Measurements from ENCODE around the gene MYORG. TPM values are rescaled to one million over a fixed set of nuclear protein-coding genes. Genes with fewer than 3 reads are reported as not detected.

The MYORG gene
- total and polyA plus RNA-seq, 10 of the 15 experiments (the other 5 are each of a cell fraction or from before 2014, with no cell fraction given) = 0.05 to 0.36 (median 0.10) TPM; not detected in 1

DNA sequence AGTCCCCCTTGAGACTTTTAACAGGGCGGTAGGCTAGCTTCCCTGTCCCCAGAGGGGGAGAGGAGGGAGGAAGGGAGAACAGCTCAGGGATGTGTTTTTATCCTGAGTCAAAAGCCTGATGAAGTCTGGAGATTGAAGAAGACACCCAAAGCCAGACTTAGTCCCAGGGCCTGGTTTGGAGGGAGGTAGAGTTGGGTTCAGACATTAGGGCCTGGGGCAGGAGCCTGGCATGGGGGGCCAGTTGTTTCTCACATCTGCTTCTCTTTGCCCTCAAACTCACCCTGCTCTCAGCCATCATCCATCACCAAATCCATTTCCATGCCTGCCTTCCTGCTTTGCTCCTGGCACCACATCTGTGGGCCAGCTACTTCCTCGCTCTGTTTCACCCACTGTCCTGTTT lies 2.9 kb downstream of the MYORG start:
- in situ Hi-C loops (cut with MboI) = no loop called here
- no peak overlapping the region for H3K9ac ChIP-seq (ENCODE audit: control insufficient read depth, insufficient read depth, low read length)
- H4K20me1 ChIP-seq (ENCODE audit: control insufficient read depth, insufficient read depth) = no peaks in the 10 kb centered on the region
- no peak overlapping the region for H3K27ac ChIP-seq (ENCODE audit: control insufficient read depth, insufficient read depth)
- no TSS peak for BruUV-seq (replicated peaks)
- DNase-seq (ENCODE audit: low read depth, low spot score) (no peak), ATAC-seq (no peak), FAIRE-seq (no peak)
- CTCF ChIA-PET = interaction anchor here (7.9 kb wide), 1 partner anchor 40 kb away, joined by 134 read pairs; no protein-coding TSS in a partner anchor
- RAD21 ChIA-PET (ENCODE audit: unreplicated experiment) = no interaction called here
- no peak overlapping the region for H2AFZ ChIP-seq (ENCODE audit: control insufficient read depth, low read depth, low read length)
- intact Hi-C loops (cut with micrococcal nuclease; ENCODE audit: unreplicated experiment) = no loop called here
- no peaks in the 10 kb centered on the region for H3K79me2 ChIP-seq (ENCODE audit: control insufficient read depth, insufficient read depth, low read length)
- H3K36me3 ChIP-seq (ENCODE audit: control insufficient read depth in 2 of 2, insufficient read depth in 2 of 2, low read length in 1 of 2) = no peaks in the 10 kb centered on the region
- POLR2A ChIA-PET = no interaction called here
- WGBS (ENCODE audit: insufficient coverage, insufficient replicate concordance, low lambda C conversion rate, missing lambda C conversion rate) = 38% methylated on average over 2 of the region's 2 CpGs
- no peak for TF ChIP-seq CBX3 (IDR thresholded peaks at IDR 0.05; ENCODE audit: borderline replicate concordance, low read depth)
- no peak for TF ChIP-seq RUNX3 (IDR thresholded peaks at IDR 0.05; ENCODE audit: low read length)
- no peak for TF ChIP-seq MTA3 (IDR thresholded peaks at IDR 0.05; ENCODE audit: borderline replicate concordance, low read length)
- TF ChIP-seq RAD21 (IDR thresholded peaks at IDR 0.05; ENCODE audit: insufficient read depth, low read depth, low read length) = no peak
- no peak for TF ChIP-seq EGR1 (IDR thresholded peaks at IDR 0.05; ENCODE audit: borderline replicate concordance in 1 of 2, low read depth in 2 of 2, low read length in 2 of 2)
- TF ChIP-seq TCF3 (IDR thresholded peaks at IDR 0.05; ENCODE audit: borderline replicate concordance, insufficient read depth, low read depth, low read length) = no peak
- no peak for TF ChIP-seq NRF1 (conservative IDR thresholded peaks at IDR 0.05; ENCODE audit: low read depth, low read length)
- peaks cover 6% of the 10 kb centered on the region for H3K4me1 ChIP-seq (ENCODE audit: control insufficient read depth, insufficient read depth, low read length)
- H3K4me3 ChIP-seq = no peak overlapping the region
- H3K9me3 ChIP-seq (replicated peaks; ENCODE audit: control insufficient read depth, insufficient read depth, low read length) = no peaks in the 10 kb centered on the region; the same call in 2 of the 3 replicates
- H3K4me2 ChIP-seq (ENCODE audit: control insufficient read depth, insufficient read depth) = no peak overlapping the region
- H3K27me3 ChIP-seq (replicated peaks in 1 of 2; ENCODE audit: control insufficient read depth in 2 of 2, insufficient read depth in 2 of 2, low read length in 1 of 2) = no peaks in the 10 kb centered on the region
- SMC1A ChIA-PET (ENCODE audit: uncharacterized antibody, unreplicated experiment) = interaction anchor here (0.9 to 8.7 kb wide), 2 partner anchors 41 to 71 kb away, joined by 3 to 73 read pairs; no protein-coding TSS in a partner anchor

DNA sequence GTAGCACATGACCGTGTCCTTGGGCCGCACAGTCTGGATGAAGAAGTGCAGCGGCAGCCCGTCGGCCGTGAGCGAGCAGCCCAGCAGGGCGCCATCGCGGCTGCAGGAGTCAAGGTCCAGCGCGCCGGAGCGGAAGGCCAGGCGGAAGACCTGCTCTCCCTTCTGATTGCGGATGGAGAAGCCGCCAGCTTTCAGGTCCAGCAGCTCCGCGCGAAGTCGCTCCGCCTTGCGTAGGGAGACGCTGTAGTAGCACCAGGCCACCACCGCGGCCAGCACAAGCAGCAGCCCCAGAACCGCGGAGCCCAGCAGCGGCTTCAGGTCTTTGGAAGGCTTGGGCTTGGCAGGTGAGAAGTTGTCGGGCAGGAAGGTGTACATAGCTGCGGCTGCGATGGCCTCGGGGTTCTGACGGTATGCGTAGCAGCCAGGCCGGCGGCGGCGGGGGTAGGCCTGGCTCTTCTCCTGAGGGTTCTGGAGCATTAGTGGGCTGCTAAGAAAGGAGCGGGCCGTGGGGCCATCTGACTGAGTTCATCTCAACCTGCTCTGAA lies 4.2 kb downstream of the MYORG start:
- DNase-seq (ENCODE audit: low read depth, low spot score) (no peak), ATAC-seq (no peak), FAIRE-seq (no peak)
- POLR2A ChIA-PET = no interaction called here
- intact Hi-C loops (cut with micrococcal nuclease; ENCODE audit: unreplicated experiment) (no loop called here), in situ Hi-C loops (cut with MboI) (no loop called here)
- no peak overlapping the region for H2AFZ ChIP-seq (ENCODE audit: control insufficient read depth, low read depth, low read length)
- peaks cover 2% of the 10 kb centered on the region; the same call in 1 of the 3 replicates for H3K9me3 ChIP-seq (replicated peaks; ENCODE audit: control insufficient read depth, insufficient read depth, low read length)
- SMC1A ChIA-PET (ENCODE audit: uncharacterized antibody, unreplicated experiment) = interaction anchor here (8.7 kb wide), 1 partner anchor 40 kb away, joined by 73 read pairs; no protein-coding TSS in a partner anchor
- H3K79me2 ChIP-seq (ENCODE audit: control insufficient read depth, insufficient read depth, low read length) = no peaks in the 10 kb centered on the region
- CTCF ChIA-PET = interaction anchor here (0.6 to 1.3 kb wide), 3 partner anchors 31 to 231 kb away, joined by 3 to 4 read pairs (median 3); no protein-coding TSS in a partner anchor
- no peaks in the 10 kb centered on the region for H3K27me3 ChIP-seq (replicated peaks in 1 of 2; ENCODE audit: control insufficient read depth in 2 of 2, insufficient read depth in 2 of 2, low read length in 1 of 2)
- RAD21 ChIA-PET (ENCODE audit: unreplicated experiment) = no interaction called here
- H3K36me3 ChIP-seq (ENCODE audit: control insufficient read depth in 2 of 2, insufficient read depth in 2 of 2, low read length in 1 of 2) = no peaks in the 10 kb centered on the region
- no peak overlapping the region for H3K27ac ChIP-seq (ENCODE audit: control insufficient read depth, insufficient read depth)
- H4K20me1 ChIP-seq (ENCODE audit: control insufficient read depth, insufficient read depth) = no peaks in the 10 kb centered on the region
- WGBS (ENCODE audit: insufficient coverage, insufficient replicate concordance, low lambda C conversion rate, missing lambda C conversion rate) = 94% methylated on average over 41 of the region's 41 CpGs
- H3K4me1 ChIP-seq (ENCODE audit: control insufficient read depth, insufficient read depth, low read length) = peaks cover 6% of the 10 kb centered on the region
- no peak overlapping the region for H3K4me3 ChIP-seq
- BruUV-seq (replicated peaks) = no TSS peak
- no peak overlapping the region for H3K9ac ChIP-seq (ENCODE audit: control insufficient read depth, insufficient read depth, low read length)
- H3K4me2 ChIP-seq (ENCODE audit: control insufficient read depth, insufficient read depth) = no peak overlapping the region
- no peak for TF ChIP-seq ELK1 (IDR thresholded peaks at IDR 0.05; ENCODE audit: low read depth, low read length)
- TF ChIP-seq ASH2L (IDR thresholded peaks at IDR 0.05; ENCODE audit: borderline replicate concordance, low read depth) = no peak
- TF ChIP-seq KDM1A (IDR thresholded peaks at IDR 0.05; ENCODE audit: borderline replicate concordance) = no peak
- TF ChIP-seq, protein P1, sequence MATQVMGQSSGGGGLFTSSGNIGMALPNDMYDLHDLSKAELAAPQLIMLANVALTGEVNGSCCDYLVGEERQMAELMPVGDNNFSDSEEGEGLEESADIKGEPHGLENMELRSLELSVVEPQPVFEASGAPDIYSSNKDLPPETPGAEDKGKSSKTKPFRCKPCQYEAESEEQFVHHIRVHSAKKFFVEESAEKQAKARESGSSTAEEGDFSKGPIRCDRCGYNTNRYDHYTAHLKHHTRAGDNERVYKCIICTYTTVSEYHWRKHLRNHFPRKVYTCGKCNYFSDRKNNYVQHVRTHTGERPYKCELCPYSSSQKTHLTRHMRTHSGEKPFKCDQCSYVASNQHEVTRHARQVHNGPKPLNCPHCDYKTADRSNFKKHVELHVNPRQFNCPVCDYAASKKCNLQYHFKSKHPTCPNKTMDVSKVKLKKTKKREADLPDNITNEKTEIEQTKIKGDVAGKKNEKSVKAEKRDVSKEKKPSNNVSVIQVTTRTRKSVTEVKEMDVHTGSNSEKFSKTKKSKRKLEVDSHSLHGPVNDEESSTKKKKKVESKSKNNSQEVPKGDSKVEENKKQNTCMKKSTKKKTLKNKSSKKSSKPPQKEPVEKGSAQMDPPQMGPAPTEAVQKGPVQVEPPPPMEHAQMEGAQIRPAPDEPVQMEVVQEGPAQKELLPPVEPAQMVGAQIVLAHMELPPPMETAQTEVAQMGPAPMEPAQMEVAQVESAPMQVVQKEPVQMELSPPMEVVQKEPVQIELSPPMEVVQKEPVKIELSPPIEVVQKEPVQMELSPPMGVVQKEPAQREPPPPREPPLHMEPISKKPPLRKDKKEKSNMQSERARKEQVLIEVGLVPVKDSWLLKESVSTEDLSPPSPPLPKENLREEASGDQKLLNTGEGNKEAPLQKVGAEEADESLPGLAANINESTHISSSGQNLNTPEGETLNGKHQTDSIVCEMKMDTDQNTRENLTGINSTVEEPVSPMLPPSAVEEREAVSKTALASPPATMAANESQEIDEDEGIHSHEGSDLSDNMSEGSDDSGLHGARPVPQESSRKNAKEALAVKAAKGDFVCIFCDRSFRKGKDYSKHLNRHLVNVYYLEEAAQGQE (IDR thresholded peaks at IDR 0.05; ENCODE audit: low read depth, low read length) = no peak

Data from GM12878 (cell line).